Endothelial cell (in vitro differentiated cells): ENCODE data around the gene GLP2R. TPM values are rescaled to one million over a fixed set of nuclear protein-coding genes. Genes with fewer than 3 reads are reported as not detected.

Source experiments
- DNase-seq: peaks from one replicate; pipeline ENCODE4 v3.0.0; 2021; ENCODE audit warnings: low spot score
- H3K27ac Mint-ChIP-seq: one replicate; pipeline ENCODE4 v1.8.0; 2021; ENCODE audit warnings: mixed read lengths, inconsistent platforms; ENCODE audit not compliant: unreplicated experiment
- H3K27me3 Mint-ChIP-seq: one replicate; pipeline ENCODE4 v1.8.0; 2021; ENCODE audit warnings: mild to moderate bottlenecking, moderate library complexity, mixed read lengths, inconsistent platforms; ENCODE audit not compliant: unreplicated experiment
- H3K36me3 Mint-ChIP-seq: one replicate; pipeline ENCODE4 v1.8.0; 2021; ENCODE audit warnings: mild to moderate bottlenecking, low read depth, mixed read lengths, inconsistent platforms; ENCODE audit not compliant: unreplicated experiment
- H3K4me1 Mint-ChIP-seq: one replicate; pipeline ENCODE4 v1.8.0; 2021; ENCODE audit warnings: mild to moderate bottlenecking, mixed read lengths, inconsistent platforms; ENCODE audit not compliant: unreplicated experiment
- H3K4me3 Mint-ChIP-seq: one replicate; pipeline ENCODE4 v1.8.0; 2021; ENCODE audit warnings: mild to moderate bottlenecking, mixed read lengths, inconsistent platforms; ENCODE audit not compliant: unreplicated experiment
- H3K9me3 Mint-ChIP-seq: one replicate; pipeline ENCODE4 v1.8.0; 2021; ENCODE audit warnings: mixed read lengths, inconsistent platforms; ENCODE audit not compliant: unreplicated experiment
- CTCF ChIP-seq: fragments of 200-600 bp; sonication (generic); IDR thresholded peaks from one replicate; pipeline ENCODE4 v1.5.0; 2021; ENCODE audit warnings: antibody characterized with exemption; ENCODE audit not compliant: unreplicated experiment
- total RNA-seq: library from RNA; stranded (reverse); fragmentation: NEBNext Ultra II Directional; extraction: Animal tissue kit (Norgen Biotek cat#: 25700); gene quantifications from one replicate; pipeline ENCODE4 v1.2.1, GENCODE V29; 2021; ENCODE audit not compliant: unreplicated experiment

The GLP2R gene
- total RNA-seq, 1 donor from 2014 or later = 0.15 TPM

- Mint-ChIP-seq H3K36me3 (no peaks in the 10 kb centered on the region), H3K4me1 (peaks cover 4% of the 10 kb centered on the region), H3K27ac (no peak overlapping the region), H3K9me3 (no peaks in the 10 kb centered on the region), H3K4me3 (no peak overlapping the region), H3K27me3 (no peaks in the 10 kb centered on the region)
- DNase-seq = no peak
- no peak for TF ChIP-seq CTCF
Measured at GRCh38 chr17:9788601-9789000, 37.1 kb upstream of the GLP2R start.

- peaks cover 4% of the 10 kb centered on the region for H3K4me1 Mint-ChIP-seq
- H3K9me3 Mint-ChIP-seq = no peaks in the 10 kb centered on the region
- no peaks in the 10 kb centered on the region for H3K36me3 Mint-ChIP-seq
- H3K27ac Mint-ChIP-seq = no peak overlapping the region
- no peak for TF ChIP-seq CTCF
- no peaks in the 10 kb centered on the region for H3K27me3 Mint-ChIP-seq
- DNase-seq = no peak
- no peak overlapping the region for H3K4me3 Mint-ChIP-seq
Measured at GRCh38 chr17:9790316-9790715, 35.4 kb upstream of the GLP2R start.

GRCh38 chr17:9790889-9791876, 34.5 kb upstream of the GLP2R start, which contains the start of gene DHRS7C:
DHRS7C (minus strand) TSS chr17:9791592; CDS start chr17:9791284, 308 bp downstream.
- Mint-ChIP-seq H3K4me1 (peaks cover 4% of the 10 kb centered on the region), H3K4me3 (no peak within 1 kb of the TSS), H3K9me3 (no peaks in the 10 kb centered on the region), H3K27ac (no peak within 1 kb of the TSS), H3K36me3 (no peaks in the 10 kb centered on the region), H3K27me3 (no peaks in the 10 kb centered on the region)
- no peak for TF ChIP-seq CTCF
- no peak for DNase-seq

GRCh38 chr17:9792181-9792840, 33.4 kb upstream of the GLP2R start:
- peaks cover 11% of the 10 kb centered on the region for H3K4me1 Mint-ChIP-seq
- H3K4me3 Mint-ChIP-seq = no peak overlapping the region
- no peak overlapping the region for H3K27ac Mint-ChIP-seq
- DNase-seq = no peak
- no peak for TF ChIP-seq CTCF
- H3K27me3 Mint-ChIP-seq = no peaks in the 10 kb centered on the region
- no peaks in the 10 kb centered on the region for H3K36me3 Mint-ChIP-seq
- H3K9me3 Mint-ChIP-seq = no peaks in the 10 kb centered on the region
